Activated naive CD8-positive, alpha-beta T cell treated with anti-CD3 and anti-CD28 coated beads for 36 hours (primary cell): ENCODE measurements around the gene ORC3. TPM values are rescaled to one million over a fixed set of nuclear protein-coding genes. Genes with fewer than 3 reads are reported as not detected.
"Not testable (repeated sequence)": the region's sequence is repeated elsewhere in the genome, so short reads cannot be mapped to it uniquely, and the experiment has no call there.

ENCODE experiments used
- DNase-seq: peaks from one replicate; pipeline ENCODE4 v3.0.0; 2021
- H3K27ac Mint-ChIP-seq: one replicate; pipeline ENCODE4 v1.8.0; 2022; ENCODE audit warnings: mild to moderate bottlenecking, moderate library complexity, mixed read lengths
- H3K27me3 Mint-ChIP-seq: one replicate; pipeline ENCODE4 v1.8.0; 2022; ENCODE audit warnings: mild to moderate bottlenecking, mixed read lengths
- H3K36me3 Mint-ChIP-seq: one replicate; pipeline ENCODE4 v1.8.0; 2021; ENCODE audit warnings: mild to moderate bottlenecking, mixed read lengths
- H3K4me1 Mint-ChIP-seq: one replicate; pipeline ENCODE4 v1.8.0; 2021; ENCODE audit warnings: mixed read lengths
- H3K4me3 Mint-ChIP-seq: one replicate; pipeline ENCODE4 v1.8.0; 2022; ENCODE audit warnings: mild to moderate bottlenecking, moderate library complexity, mixed read lengths
- H3K9me3 Mint-ChIP-seq: one replicate; pipeline ENCODE4 v1.8.0; 2022; ENCODE audit warnings: mixed read lengths
- total RNA-seq, 2 experiments: library from RNA; stranded (reverse); gene quantifications; one replicate each; pipeline ENCODE4 v1.2.3, GENCODE V29; 2021

ORC3 gene
- total RNA-seq, 2 experiments from 2014 or later, result 35.4 to 37.4 TPM

DNA sequence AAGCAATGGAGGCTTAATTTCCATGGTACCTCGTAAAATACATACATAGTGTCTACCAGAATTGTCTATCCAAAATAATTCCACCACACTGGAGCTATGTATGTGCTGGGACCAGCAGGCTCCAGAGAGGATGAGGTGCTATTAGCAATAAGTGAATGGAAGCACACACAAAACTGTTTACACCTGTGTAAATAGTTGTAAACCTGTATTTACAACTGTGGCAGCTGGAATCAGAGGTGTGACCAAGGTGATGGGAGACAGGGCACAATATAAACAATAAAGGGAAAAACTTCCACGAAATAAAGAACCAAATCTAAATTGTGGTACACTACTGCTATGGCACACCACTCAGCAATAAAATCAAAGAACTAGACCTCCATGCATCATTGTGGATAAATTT, 14.5 kb upstream of the ORC3 start:
- H3K4me1 Mint-ChIP-seq, result peaks cover 38% of the 10 kb centered on the region
- H3K27me3 Mint-ChIP-seq, result no peaks in the 10 kb centered on the region
- H3K36me3 Mint-ChIP-seq, result peaks cover 38% of the 10 kb centered on the region
- no peak for DNase-seq
- no peaks in the 10 kb centered on the region for H3K9me3 Mint-ChIP-seq
- H3K27ac Mint-ChIP-seq, result no peak overlapping the region
- H3K4me3 Mint-ChIP-seq, result no peak overlapping the region

- Mint-ChIP-seq H3K9me3 (no peaks in the 10 kb centered on the region), H3K36me3 (peaks cover 44% of the 10 kb centered on the region), H3K4me1 (peaks cover 44% of the 10 kb centered on the region)
Observed at GRCh38 chr6:87583822-87584221, 6.1 kb upstream of the ORC3 start.

GRCh38 chr6:87586371-87587077, 3.4 kb upstream of the ORC3 start:
- H3K36me3 Mint-ChIP-seq, result peaks cover 44% of the 10 kb centered on the region
- peaks cover 50% of the 10 kb centered on the region for H3K4me1 Mint-ChIP-seq
- no peak for DNase-seq
- H3K4me3 Mint-ChIP-seq, result no peak overlapping the region
- no peaks in the 10 kb centered on the region for H3K27me3 Mint-ChIP-seq
- no peaks in the 10 kb centered on the region for H3K9me3 Mint-ChIP-seq
- H3K27ac Mint-ChIP-seq, result no peak overlapping the region

More at GRCh38 chr6:87583822-87584221, 6.1 kb upstream of the ORC3 start:
- H3K27ac Mint-ChIP-seq, result no peak overlapping the region
- DNase-seq, result no peak
- no peak overlapping the region for H3K4me3 Mint-ChIP-seq
- no peaks in the 10 kb centered on the region for H3K27me3 Mint-ChIP-seq

- Mint-ChIP-seq H3K4me3 (peak overlapping the region; percentile 95), H3K27me3 (no peaks in the 10 kb centered on the region), H3K27ac (peak overlapping the region; percentile 82), H3K36me3 (peaks cover 40% of the 10 kb centered on the region), H3K4me1 (peaks cover 50% of the 10 kb centered on the region), H3K9me3 (no peaks in the 10 kb centered on the region)
- DNase-seq, result no peak
Observed at GRCh38 chr6:87588756-87589407, 1.1 kb upstream of the ORC3 start.

DNA sequence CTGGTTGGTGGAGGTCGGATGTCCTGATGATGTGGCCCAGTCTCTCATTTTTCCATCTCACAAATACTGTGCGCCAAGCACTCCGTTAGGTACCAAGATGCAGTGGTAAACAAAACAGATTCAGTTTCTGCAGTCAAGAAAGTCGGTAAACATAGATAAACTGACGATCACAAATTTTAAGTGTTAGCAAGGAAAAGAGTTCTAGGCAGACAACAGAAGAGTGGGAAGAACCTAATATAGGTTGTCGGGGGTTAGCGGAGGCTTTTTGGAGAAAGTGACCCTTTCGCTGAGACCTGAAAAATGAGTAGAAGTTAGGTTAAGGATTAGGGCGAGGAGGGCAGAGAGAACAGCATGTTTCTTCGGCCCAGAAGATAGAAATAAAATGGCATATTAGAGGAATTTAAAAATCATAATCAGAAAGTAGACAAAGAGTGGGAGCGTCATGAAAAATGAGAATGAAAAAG, 514 bp downstream of the ORC3 start:
- H3K36me3 Mint-ChIP-seq, result peaks cover 41% of the 10 kb centered on the region
- H3K27ac Mint-ChIP-seq, result peak overlapping the region; percentile 82
- peaks cover 36% of the 10 kb centered on the region for H3K4me1 Mint-ChIP-seq

GRCh38 chr6:87590990-87591389, 1.1 kb downstream of the ORC3 start:
- Mint-ChIP-seq H3K9me3 (no peaks in the 10 kb centered on the region), H3K4me1 (peaks cover 33% of the 10 kb centered on the region), H3K27ac (peak overlapping the region; percentile 82), H3K36me3 (peaks cover 40% of the 10 kb centered on the region), H3K27me3 (no peaks in the 10 kb centered on the region), H3K4me3 (peak overlapping the region; percentile 95)
- no peak for DNase-seq

More for the DNA sequence above, 514 bp downstream of the ORC3 start:
- H3K4me3 Mint-ChIP-seq, result peak overlapping the region; percentile 95
- no peaks in the 10 kb centered on the region for H3K9me3 Mint-ChIP-seq
- no peak for DNase-seq
- no peaks in the 10 kb centered on the region for H3K27me3 Mint-ChIP-seq

- H3K27ac Mint-ChIP-seq, result no peak overlapping the region
- H3K27me3 Mint-ChIP-seq, result no peaks in the 10 kb centered on the region
- H3K4me3 Mint-ChIP-seq, result no peak overlapping the region
- no peaks in the 10 kb centered on the region for H3K9me3 Mint-ChIP-seq
- no peak for DNase-seq
- no peaks in the 10 kb centered on the region for H3K4me1 Mint-ChIP-seq
- peaks cover 3% of the 10 kb centered on the region for H3K36me3 Mint-ChIP-seq
Observed at GRCh38 chr6:87600576-87600975, 10.6 kb downstream of the ORC3 start.

DNA sequence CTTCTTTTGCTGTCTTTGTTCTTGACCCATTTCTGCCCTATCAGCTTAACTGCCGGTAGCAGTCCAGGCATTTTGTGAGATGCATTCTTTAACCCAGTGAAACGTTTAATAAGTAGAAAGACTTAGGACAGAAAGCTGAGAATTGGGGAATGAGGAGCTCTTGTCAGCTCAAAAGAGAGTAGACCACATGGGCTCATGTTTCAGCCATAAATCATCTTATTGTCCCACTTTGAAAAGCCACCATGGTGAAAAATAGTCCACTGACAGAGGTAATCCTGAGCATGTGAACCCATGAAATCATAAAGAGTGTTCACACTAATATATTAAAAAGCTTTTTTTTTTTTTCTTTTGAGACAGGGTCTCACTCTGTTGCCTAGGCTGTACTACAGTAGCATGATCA, 16.3 kb downstream of the ORC3 start:
- H3K4me1 Mint-ChIP-seq, result no peaks in the 10 kb centered on the region
- DNase-seq, result no peak
- H3K27ac Mint-ChIP-seq, result no peak overlapping the region
- no peak overlapping the region for H3K4me3 Mint-ChIP-seq
- peaks cover 9% of the 10 kb centered on the region for H3K36me3 Mint-ChIP-seq
- H3K27me3 Mint-ChIP-seq, result no peaks in the 10 kb centered on the region
- no peaks in the 10 kb centered on the region for H3K9me3 Mint-ChIP-seq

DNA sequence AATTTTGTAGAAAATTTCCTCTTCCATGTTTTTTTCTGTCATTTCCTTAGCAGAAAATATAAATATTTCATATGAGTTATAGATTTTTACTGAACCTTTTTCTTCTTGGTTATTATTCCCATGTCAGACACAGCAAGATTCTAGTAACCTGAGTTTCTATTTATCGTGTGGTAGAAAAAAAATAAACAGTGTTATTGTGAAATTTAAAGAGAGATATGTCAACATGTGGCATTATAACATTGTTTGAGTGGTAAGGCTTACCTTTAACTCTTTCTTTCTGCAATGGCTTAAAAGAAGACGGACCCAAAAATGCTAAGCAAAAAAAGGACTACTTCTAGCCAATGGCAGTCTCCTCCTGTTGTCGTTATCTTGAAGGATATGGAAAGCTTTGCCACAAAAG, 18.9 kb downstream of the ORC3 start:
- no peaks in the 10 kb centered on the region for H3K4me1 Mint-ChIP-seq
- H3K4me3 Mint-ChIP-seq, result no peak overlapping the region
- no peak overlapping the region for H3K27ac Mint-ChIP-seq
- H3K9me3 Mint-ChIP-seq, result peaks cover 2% of the 10 kb centered on the region
- H3K27me3 Mint-ChIP-seq, result no peaks in the 10 kb centered on the region
- peaks cover 24% of the 10 kb centered on the region for H3K36me3 Mint-ChIP-seq
- DNase-seq, result no peak

- H3K9me3 Mint-ChIP-seq, H3K4me3 Mint-ChIP-seq, H3K27ac Mint-ChIP-seq, H3K4me1 Mint-ChIP-seq, H3K27me3 Mint-ChIP-seq, DNase-seq: not testable (repeated sequence)
- H3K36me3 Mint-ChIP-seq, result peaks cover 34% of the 10 kb centered on the region
Observed at GRCh38 chr6:87613018-87613417, 23.1 kb downstream of the ORC3 start.

DNA sequence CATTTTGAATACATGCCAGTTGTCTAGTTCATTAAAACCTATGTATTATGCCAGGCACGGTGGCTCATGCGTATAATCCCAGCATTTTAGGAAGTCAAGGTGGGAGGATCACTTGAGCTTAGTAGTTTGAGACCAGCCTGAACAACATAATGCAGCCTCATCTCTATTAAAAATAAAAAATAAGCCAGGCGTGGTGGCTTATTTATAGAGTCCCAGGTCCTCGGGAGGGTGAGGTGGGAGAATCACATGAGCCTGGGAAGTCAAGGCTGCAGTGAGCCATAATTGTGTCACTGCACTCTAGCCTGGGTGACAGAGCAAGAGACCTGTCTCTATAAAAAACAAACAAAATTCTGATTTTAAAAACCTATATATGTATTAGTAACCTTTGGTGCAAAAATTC, 27.5 kb downstream of the ORC3 start:
- Mint-ChIP-seq H3K4me3 (no peak overlapping the region), H3K27me3 (no peaks in the 10 kb centered on the region), H3K4me1 (no peaks in the 10 kb centered on the region), H3K9me3 (peaks cover 2% of the 10 kb centered on the region), H3K27ac (no peak overlapping the region), H3K36me3 (peaks cover 31% of the 10 kb centered on the region)
- DNase-seq, result no peak

DNA sequence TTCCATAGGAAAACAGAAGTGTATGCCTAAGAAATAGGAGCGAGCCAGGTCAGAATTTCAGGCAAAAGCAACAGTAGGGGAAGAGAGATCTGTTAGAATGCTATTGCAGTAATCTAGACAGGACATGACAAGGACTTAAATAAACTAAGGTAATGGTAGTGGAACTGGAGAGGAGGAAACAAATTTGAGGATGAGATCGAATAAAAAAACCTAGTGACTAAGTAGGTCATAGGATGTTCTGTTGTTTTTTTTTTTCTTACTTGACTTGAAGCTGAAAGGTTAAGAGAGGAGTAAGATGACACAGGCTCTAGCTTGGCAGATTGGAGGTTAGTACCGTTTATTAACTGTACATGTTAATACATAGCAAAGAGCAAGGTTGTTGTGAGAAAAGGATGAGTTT, 28.6 kb downstream of the ORC3 start:
- Mint-ChIP-seq H3K27me3 (no peaks in the 10 kb centered on the region), H3K36me3 (peaks cover 25% of the 10 kb centered on the region), H3K9me3 (no peaks in the 10 kb centered on the region), H3K27ac (no peak overlapping the region), H3K4me3 (no peak overlapping the region), H3K4me1 (no peaks in the 10 kb centered on the region)
- DNase-seq, result no peak

DNA sequence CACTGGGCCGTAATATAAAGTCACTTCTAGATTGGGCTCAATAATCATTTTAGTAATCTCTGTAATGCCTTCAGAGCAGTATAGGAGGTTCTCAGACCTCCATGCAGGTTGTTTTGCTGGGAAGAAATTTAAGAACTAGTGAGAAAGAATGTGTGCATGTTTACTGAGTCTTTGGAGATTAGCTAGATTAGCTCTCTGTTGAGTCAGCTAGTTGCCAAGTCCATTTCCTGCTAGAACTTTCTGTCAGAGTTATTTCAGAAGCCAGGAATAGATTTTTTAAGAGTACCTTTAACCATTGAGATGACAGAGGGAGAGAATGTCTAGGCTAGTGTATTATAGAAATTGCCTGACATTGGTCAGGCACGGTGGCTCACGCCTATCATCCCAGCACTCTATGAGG, 33.3 kb downstream of the ORC3 start:
- Mint-ChIP-seq H3K4me1 (no peaks in the 10 kb centered on the region), H3K9me3 (no peaks in the 10 kb centered on the region), H3K27ac (no peak overlapping the region), H3K27me3 (no peaks in the 10 kb centered on the region), H3K4me3 (no peak overlapping the region), H3K36me3 (peaks cover 33% of the 10 kb centered on the region)
- DNase-seq, result no peak

- Mint-ChIP-seq H3K36me3 (peaks cover 35% of the 10 kb centered on the region), H3K27me3 (no peaks in the 10 kb centered on the region), H3K9me3 (no peaks in the 10 kb centered on the region), H3K27ac (no peak overlapping the region), H3K4me3 (no peak overlapping the region), H3K4me1 (peaks cover 2% of the 10 kb centered on the region)
- no peak for DNase-seq
Observed at GRCh38 chr6:87628424-87628823, 38.5 kb downstream of the ORC3 start.

DNA sequence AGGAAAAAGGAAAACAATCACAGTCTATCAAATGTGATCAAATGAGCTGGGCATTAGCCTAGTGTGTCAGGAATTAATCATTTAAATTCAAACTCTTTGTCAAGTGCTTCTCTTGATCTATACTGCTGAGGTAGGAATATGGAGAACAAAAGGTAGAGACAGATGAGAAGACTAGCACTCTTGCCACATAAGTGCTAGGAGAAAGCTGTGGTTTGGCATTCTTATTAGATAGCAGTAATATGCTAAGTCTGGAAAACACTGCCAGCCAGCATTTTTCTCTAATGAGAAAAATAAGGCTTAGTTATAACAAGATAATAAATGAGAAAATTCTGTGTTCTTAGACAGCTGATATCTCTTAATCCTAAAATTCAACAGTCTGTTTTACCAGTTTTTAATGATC, 38.9 kb downstream of the ORC3 start:
- Mint-ChIP-seq H3K27me3 (no peaks in the 10 kb centered on the region), H3K4me1 (peaks cover 3% of the 10 kb centered on the region), H3K36me3 (peaks cover 33% of the 10 kb centered on the region), H3K9me3 (no peaks in the 10 kb centered on the region), H3K27ac (no peak overlapping the region), H3K4me3 (no peak overlapping the region)
- no peak for DNase-seq

DNA sequence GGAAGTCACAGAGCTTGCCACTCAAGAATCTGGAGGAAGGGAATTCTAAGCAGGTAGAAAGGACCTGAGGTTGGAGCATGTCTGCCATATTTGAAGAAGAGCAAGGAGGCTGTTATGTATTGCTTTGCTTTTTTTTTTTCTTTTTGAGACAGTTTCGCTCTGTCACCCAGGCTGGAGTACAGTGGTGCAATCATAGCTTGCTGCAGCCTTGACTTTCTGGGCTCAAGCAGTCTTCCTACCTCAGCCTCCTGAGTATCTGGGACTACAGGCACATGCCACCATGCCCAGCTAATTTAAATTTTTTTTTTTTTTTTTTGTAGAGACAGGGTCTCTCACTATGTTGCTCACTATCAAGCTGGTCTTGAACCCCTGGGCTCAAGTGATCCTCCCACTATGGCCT, 40.8 kb downstream of the ORC3 start:
- peaks cover 3% of the 10 kb centered on the region for H3K4me1 Mint-ChIP-seq
- H3K27me3 Mint-ChIP-seq, result no peaks in the 10 kb centered on the region
- H3K36me3 Mint-ChIP-seq, result peaks cover 25% of the 10 kb centered on the region
- no peak for DNase-seq
- H3K9me3 Mint-ChIP-seq, result no peaks in the 10 kb centered on the region
- no peak overlapping the region for H3K27ac Mint-ChIP-seq
- H3K4me3 Mint-ChIP-seq, result no peak overlapping the region
